GM23338 (cell line): ENCODE measurements around the gene IL9. TPM values are rescaled to one million over a fixed set of nuclear protein-coding genes. Genes with fewer than 3 reads are reported as not detected.

Experiments
- ATAC-seq: fragments of 200-7000 bp; cut with Tn5 transposase; 3 replicates; pipeline ENCODE4 v1.9.1; 2020
- DNase-seq: peaks from one replicate; pipeline ENCODE4 v3.0.0-alpha.2; 2015; ENCODE audit warnings: low spot score
- H2AFZ ChIP-seq: fragments of 200-600 bp; sonication (generic); 2 replicates; pipeline ENCODE4 v1.8.0; 2016; ENCODE audit warnings: antibody characterized with exemption, mild to moderate bottlenecking, moderate library complexity
- H3F3A ChIP-seq: fragments of 200-600 bp; sonication (generic); replicated peaks from 2 replicates; pipeline ENCODE4 v1.8.0; 2017; ENCODE audit warnings: antibody characterized with exemption, mixed run types, low read depth
- H3K27ac ChIP-seq: fragments of 200-600 bp; sonication (generic); 2 replicates; pipeline ENCODE4 v1.6.1; 2016; ENCODE audit warnings: low read depth
- H3K27me3 ChIP-seq: fragments of 200-600 bp; sonication (generic); 2 replicates; pipeline ENCODE4 v1.8.0; 2016; ENCODE audit warnings: mild to moderate bottlenecking, mixed run types, moderate library complexity; ENCODE audit not compliant: insufficient read depth
- H3K36me3 ChIP-seq: fragments of 200-600 bp; sonication (generic); 2 replicates; pipeline ENCODE4 v1.8.0; 2016; ENCODE audit warnings: mild to moderate bottlenecking; ENCODE audit not compliant: insufficient read depth
- H3K4me1 ChIP-seq: fragments of 200-600 bp; sonication (generic); 2 replicates; pipeline ENCODE4 v1.8.0; 2016; ENCODE audit warnings: mild to moderate bottlenecking, moderate library complexity; ENCODE audit not compliant: insufficient read depth
- H3K4me2 ChIP-seq: fragments of 200-600 bp; sonication (generic); 2 replicates; pipeline ENCODE4 v1.7.1; 2017; ENCODE audit warnings: mixed run types
- H3K4me3 ChIP-seq: fragments of 200-600 bp; sonication (generic); 2 replicates; pipeline ENCODE4 v1.6.1; 2016; ENCODE audit warnings: mixed run types
- H3K79me2 ChIP-seq: fragments of 200-600 bp; sonication (generic); replicated peaks from 2 replicates; pipeline ENCODE4 v1.8.0; 2017; ENCODE audit warnings: mild to moderate bottlenecking; ENCODE audit not compliant: insufficient read depth
- H3K9me2 ChIP-seq: fragments of 200-600 bp; sonication (generic); 2 replicates; pipeline ENCODE4 v1.8.0; 2017; ENCODE audit not compliant: insufficient read depth
- H4K20me1 ChIP-seq: fragments of 200-600 bp; sonication (generic); replicated peaks from 2 replicates; pipeline ENCODE4 v1.8.0; 2017; ENCODE audit warnings: mild to moderate bottlenecking; ENCODE audit not compliant: insufficient read depth
- H3K27ac Mint-ChIP-seq: 2 replicates; pipeline ENCODE4 v1.8.0; 2020; ENCODE audit warnings: inconsistent platforms, mild to moderate bottlenecking, moderate library complexity, mixed read lengths
- H3K27me3 Mint-ChIP-seq: 3 replicates; pipeline ENCODE4 v1.8.0; 2022; ENCODE audit warnings: low read depth, mild to moderate bottlenecking, moderate library complexity, mixed read lengths, inconsistent platforms; ENCODE audit not compliant: insufficient read depth, poor library complexity
- H3K36me3 Mint-ChIP-seq: 3 replicates; pipeline ENCODE4 v1.8.0; 2021; ENCODE audit warnings: low read depth, mild to moderate bottlenecking, inconsistent platforms, moderate library complexity, mixed read lengths
- H3K4me1 Mint-ChIP-seq: 3 replicates; pipeline ENCODE4 v1.8.0; 2020; ENCODE audit warnings: mild to moderate bottlenecking, inconsistent platforms, mixed read lengths
- H3K4me3 Mint-ChIP-seq: 3 replicates; pipeline ENCODE4 v1.8.0; 2021; ENCODE audit warnings: moderate library complexity, mild to moderate bottlenecking, inconsistent platforms, mixed read lengths
- H3K9me3 Mint-ChIP-seq: 3 replicates; pipeline ENCODE4 v1.8.0; 2020; ENCODE audit warnings: moderate library complexity, mild to moderate bottlenecking, inconsistent platforms, mixed read lengths
- EZH2phosphoT487 ChIP-seq: fragments of 200-600 bp; sonication (generic); IDR thresholded peaks from one replicate; pipeline ENCODE4 v1.8.1; 2018; ENCODE audit warnings: antibody characterized with exemption; ENCODE audit not compliant: unreplicated experiment
- NANOG ChIP-seq: IDR thresholded peaks from 2 replicates; pipeline ENCODE4 v1.6.1; 2016; ENCODE audit warnings: antibody characterized with exemption, borderline replicate concordance
- STAT1 ChIP-seq: IDR thresholded peaks from one replicate; pipeline ENCODE4 v1.6.1; 2016; ENCODE audit warnings: antibody characterized with exemption; ENCODE audit not compliant: unreplicated experiment
- ZNF114 ChIP-seq: fragments of 250-450 bp; sonication (Bioruptor Pico); IDR thresholded peaks from 2 replicates; pipeline ENCODE4 v1.5.0; 2020; ENCODE audit warnings: mild to moderate bottlenecking, moderate library complexity
- polyA plus RNA-seq: library from polyadenylated mRNA; unstranded; fragments of >200 nt; fragmentation: Nextera tagmentation; extraction: Ambion mirVana; gene quantifications from 2 replicates; pipeline ENCODE4 v1.2.1, GENCODE V29; 2016
- total RNA-seq: library from RNA; depleted of rRNA; stranded (reverse); fragments of >200 nt; shearing (Covaris generic); gene quantifications from 2 replicates; pipeline ENCODE4 v1.2.3, GENCODE V29; 2014
- TF ChIP-seq, protein P1 (sequence below): IDR thresholded peaks from 2 replicates; pipeline ENCODE4 v1.6.1; 2016; ENCODE audit warnings: antibody characterized with exemption
- TF ChIP-seq, protein P2 (sequence below): fragments of 250-450 bp; sonication (Bioruptor Pico); IDR thresholded peaks from 2 replicates; pipeline ENCODE4 v1.5.0; 2020; ENCODE audit warnings: mild to moderate bottlenecking, moderate library complexity
- TF ChIP-seq, protein P3 (sequence below): IDR thresholded peaks from one replicate; pipeline ENCODE4 v1.6.1; 2018; ENCODE audit warnings: antibody characterized with exemption; ENCODE audit not compliant: unreplicated experiment
- TF ChIP-seq, protein P4 (sequence below), 2 experiments: fragments of 200-600 bp in 1 of 2; sonication (generic) in 1 of 2; conservative IDR thresholded peaks; 2 replicates each; pipeline versions ENCODE4 v1.5.1 to v1.6.1; 2016 to 2017; ENCODE audit warnings: antibody characterized with exemption in 2 of 2, low read depth in 2 of 2, mild to moderate bottlenecking in 2 of 2, moderate library complexity in 1 of 2

IL9 gene
- total and polyA plus RNA-seq, 2 experiments from 2014 or later = not detected

DNA sequence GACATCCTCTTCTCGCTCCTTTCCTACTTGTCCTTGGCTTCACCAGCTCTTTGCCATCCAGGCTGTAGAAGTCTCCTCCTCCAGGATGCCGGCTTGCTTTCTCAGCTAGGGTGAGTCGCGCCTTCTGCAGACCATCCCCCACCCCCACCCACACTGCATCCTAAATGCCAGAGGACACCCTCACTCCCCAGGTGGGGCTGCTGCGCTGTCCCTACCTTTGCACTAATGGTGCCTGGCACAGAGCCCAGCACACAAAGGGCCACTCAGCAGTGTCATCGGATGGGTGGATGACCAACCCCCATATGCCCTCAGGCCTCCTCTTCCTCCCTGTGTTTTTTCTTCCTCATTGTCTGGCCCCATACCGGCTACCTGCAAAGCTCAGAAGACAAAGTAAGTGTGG lies 14.8 kb downstream of the IL9 start (continued):
- TF ChIP-seq, protein P1, sequence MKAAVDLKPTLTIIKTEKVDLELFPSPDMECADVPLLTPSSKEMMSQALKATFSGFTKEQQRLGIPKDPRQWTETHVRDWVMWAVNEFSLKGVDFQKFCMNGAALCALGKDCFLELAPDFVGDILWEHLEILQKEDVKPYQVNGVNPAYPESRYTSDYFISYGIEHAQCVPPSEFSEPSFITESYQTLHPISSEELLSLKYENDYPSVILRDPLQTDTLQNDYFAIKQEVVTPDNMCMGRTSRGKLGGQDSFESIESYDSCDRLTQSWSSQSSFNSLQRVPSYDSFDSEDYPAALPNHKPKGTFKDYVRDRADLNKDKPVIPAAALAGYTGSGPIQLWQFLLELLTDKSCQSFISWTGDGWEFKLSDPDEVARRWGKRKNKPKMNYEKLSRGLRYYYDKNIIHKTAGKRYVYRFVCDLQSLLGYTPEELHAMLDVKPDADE = no peak
- TF ChIP-seq ZNF114 (CRISPR knock-in tag) = no peak
- no peak for TF ChIP-seq STAT1
- TF ChIP-seq, protein P2, sequence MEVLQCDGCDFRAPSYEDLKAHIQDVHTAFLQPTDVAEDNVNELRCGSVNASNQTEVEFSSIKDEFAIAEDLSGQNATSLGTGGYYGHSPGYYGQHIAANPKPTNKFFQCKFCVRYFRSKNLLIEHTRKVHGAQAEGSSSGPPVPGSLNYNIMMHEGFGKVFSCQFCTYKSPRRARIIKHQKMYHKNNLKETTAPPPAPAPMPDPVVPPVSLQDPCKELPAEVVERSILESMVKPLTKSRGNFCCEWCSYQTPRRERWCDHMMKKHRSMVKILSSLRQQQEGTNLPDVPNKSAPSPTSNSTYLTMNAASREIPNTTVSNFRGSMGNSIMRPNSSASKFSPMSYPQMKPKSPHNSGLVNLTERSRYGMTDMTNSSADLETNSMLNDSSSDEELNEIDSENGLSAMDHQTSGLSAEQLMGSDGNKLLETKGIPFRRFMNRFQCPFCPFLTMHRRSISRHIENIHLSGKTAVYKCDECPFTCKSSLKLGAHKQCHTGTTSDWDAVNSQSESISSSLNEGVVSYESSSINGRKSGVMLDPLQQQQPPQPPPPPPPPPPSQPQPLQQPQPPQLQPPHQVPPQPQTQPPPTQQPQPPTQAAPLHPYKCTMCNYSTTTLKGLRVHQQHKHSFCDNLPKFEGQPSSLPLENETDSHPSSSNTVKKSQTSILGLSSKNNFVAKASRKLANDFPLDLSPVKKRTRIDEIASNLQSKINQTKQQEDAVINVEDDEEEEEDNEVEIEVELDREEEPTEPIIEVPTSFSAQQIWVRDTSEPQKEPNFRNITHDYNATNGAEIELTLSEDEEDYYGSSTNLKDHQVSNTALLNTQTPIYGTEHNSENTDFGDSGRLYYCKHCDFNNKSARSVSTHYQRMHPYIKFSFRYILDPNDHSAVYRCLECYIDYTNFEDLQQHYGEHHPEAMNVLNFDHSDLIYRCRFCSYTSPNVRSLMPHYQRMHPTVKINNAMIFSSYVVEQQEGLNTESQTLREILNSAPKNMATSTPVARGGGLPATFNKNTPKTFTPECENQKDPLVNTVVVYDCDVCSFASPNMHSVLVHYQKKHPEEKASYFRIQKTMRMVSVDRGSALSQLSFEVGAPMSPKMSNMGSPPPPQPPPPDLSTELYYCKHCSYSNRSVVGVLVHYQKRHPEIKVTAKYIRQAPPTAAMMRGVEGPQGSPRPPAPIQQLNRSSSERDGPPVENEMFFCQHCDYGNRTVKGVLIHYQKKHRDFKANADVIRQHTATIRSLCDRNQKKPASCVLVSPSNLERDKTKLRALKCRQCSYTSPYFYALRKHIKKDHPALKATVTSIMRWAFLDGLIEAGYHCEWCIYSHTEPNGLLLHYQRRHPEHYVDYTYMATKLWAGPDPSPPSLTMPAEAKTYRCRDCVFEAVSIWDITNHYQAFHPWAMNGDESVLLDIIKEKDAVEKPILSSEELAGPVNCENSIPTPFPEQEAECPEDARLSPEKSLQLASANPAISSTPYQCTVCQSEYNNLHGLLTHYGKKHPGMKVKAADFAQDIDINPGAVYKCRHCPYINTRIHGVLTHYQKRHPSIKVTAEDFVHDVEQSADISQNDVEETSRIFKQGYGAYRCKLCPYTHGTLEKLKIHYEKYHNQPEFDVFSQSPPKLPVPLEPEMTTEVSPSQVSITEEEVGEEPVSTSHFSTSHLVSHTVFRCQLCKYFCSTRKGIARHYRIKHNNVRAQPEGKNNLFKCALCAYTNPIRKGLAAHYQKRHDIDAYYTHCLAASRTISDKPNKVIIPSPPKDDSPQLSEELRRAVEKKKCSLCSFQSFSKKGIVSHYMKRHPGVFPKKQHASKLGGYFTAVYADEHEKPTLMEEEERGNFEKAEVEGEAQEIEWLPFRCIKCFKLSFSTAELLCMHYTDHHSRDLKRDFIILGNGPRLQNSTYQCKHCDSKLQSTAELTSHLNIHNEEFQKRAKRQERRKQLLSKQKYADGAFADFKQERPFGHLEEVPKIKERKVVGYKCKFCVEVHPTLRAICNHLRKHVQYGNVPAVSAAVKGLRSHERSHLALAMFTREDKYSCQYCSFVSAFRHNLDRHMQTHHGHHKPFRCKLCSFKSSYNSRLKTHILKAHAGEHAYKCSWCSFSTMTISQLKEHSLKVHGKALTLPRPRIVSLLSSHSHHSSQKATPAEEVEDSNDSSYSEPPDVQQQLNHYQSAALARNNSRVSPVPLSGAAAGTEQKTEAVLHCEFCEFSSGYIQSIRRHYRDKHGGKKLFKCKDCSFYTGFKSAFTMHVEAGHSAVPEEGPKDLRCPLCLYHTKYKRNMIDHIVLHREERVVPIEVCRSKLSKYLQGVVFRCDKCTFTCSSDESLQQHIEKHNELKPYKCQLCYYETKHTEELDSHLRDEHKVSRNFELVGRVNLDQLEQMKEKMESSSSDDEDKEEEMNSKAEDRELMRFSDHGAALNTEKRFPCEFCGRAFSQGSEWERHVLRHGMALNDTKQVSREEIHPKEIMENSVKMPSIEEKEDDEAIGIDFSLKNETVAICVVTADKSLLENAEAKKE = no peak
- no peak for TF ChIP-seq EZH2phosphoT487
- no peak for TF ChIP-seq NANOG

DNA sequence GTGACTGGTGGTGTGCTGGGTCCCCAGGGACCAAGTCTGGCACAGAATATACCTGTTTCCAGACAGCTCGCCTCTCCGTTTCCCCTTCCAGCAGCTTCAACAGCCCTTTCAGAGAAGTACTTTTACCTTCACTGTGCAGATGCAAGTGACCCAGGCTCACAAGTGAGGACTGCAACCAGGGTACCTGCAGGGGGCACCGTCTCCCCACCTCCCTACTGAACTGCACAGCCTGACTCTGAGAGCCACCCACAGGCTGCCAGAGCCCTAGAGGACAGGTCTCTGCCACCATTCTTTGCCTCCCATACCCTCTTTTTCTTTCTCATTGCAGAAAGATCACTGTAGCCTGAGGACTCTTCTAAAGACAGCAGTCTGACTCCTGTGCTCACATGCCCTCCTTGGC lies 15.4 kb downstream of the IL9 start:
- no peaks in the 10 kb centered on the region for H4K20me1 ChIP-seq
- peaks cover 16% of the 10 kb centered on the region; the same call in 2 of the 3 replicates for H3K4me1 Mint-ChIP-seq
- DNase-seq = peak; percentile 75
- no peaks in the 10 kb centered on the region for H3K27me3 ChIP-seq
- no peaks in the 10 kb centered on the region for H3K9me2 ChIP-seq
- peak; percentile 94 for ATAC-seq
- H3K4me3 ChIP-seq = no peak overlapping the region
- H3K27ac Mint-ChIP-seq = no peak overlapping the region
- H3K36me3 ChIP-seq = no peaks in the 10 kb centered on the region
- no peak overlapping the region for H3K4me2 ChIP-seq
- H3K27ac ChIP-seq = no peak overlapping the region
- peaks cover 8% of the 10 kb centered on the region for H3K27me3 Mint-ChIP-seq
- no peaks in the 10 kb centered on the region for H3K36me3 Mint-ChIP-seq
- H3K79me2 ChIP-seq = no peaks in the 10 kb centered on the region
- H3K4me3 Mint-ChIP-seq = no peak overlapping the region
- no peak overlapping the region; the same call in 1 of the 2 replicates for H2AFZ ChIP-seq
- H3K4me1 ChIP-seq = 0 out of 2 replicates have a peak, but pooled peaks cover 5% of the 10 kb centered on the region
- H3K9me3 Mint-ChIP-seq = no peaks in the 10 kb centered on the region; the same call in 2 of the 3 replicates
- no peaks in the 10 kb centered on the region for H3F3A ChIP-seq
- TF ChIP-seq, protein P3, sequence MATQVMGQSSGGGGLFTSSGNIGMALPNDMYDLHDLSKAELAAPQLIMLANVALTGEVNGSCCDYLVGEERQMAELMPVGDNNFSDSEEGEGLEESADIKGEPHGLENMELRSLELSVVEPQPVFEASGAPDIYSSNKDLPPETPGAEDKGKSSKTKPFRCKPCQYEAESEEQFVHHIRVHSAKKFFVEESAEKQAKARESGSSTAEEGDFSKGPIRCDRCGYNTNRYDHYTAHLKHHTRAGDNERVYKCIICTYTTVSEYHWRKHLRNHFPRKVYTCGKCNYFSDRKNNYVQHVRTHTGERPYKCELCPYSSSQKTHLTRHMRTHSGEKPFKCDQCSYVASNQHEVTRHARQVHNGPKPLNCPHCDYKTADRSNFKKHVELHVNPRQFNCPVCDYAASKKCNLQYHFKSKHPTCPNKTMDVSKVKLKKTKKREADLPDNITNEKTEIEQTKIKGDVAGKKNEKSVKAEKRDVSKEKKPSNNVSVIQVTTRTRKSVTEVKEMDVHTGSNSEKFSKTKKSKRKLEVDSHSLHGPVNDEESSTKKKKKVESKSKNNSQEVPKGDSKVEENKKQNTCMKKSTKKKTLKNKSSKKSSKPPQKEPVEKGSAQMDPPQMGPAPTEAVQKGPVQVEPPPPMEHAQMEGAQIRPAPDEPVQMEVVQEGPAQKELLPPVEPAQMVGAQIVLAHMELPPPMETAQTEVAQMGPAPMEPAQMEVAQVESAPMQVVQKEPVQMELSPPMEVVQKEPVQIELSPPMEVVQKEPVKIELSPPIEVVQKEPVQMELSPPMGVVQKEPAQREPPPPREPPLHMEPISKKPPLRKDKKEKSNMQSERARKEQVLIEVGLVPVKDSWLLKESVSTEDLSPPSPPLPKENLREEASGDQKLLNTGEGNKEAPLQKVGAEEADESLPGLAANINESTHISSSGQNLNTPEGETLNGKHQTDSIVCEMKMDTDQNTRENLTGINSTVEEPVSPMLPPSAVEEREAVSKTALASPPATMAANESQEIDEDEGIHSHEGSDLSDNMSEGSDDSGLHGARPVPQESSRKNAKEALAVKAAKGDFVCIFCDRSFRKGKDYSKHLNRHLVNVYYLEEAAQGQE = no peak
- TF ChIP-seq ZNF114 (CRISPR knock-in tag) = no peak
- TF ChIP-seq, protein P4, sequence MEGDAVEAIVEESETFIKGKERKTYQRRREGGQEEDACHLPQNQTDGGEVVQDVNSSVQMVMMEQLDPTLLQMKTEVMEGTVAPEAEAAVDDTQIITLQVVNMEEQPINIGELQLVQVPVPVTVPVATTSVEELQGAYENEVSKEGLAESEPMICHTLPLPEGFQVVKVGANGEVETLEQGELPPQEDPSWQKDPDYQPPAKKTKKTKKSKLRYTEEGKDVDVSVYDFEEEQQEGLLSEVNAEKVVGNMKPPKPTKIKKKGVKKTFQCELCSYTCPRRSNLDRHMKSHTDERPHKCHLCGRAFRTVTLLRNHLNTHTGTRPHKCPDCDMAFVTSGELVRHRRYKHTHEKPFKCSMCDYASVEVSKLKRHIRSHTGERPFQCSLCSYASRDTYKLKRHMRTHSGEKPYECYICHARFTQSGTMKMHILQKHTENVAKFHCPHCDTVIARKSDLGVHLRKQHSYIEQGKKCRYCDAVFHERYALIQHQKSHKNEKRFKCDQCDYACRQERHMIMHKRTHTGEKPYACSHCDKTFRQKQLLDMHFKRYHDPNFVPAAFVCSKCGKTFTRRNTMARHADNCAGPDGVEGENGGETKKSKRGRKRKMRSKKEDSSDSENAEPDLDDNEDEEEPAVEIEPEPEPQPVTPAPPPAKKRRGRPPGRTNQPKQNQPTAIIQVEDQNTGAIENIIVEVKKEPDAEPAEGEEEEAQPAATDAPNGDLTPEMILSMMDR (conservative IDR thresholded peaks at IDR 0.05; ENCODE audit: low read depth in 2 of 2) = peak; percentile 69 to 85
